ENCODE data around the gene YWHAG.
"Not testable (repeated sequence)": the region's sequence is repeated elsewhere in the genome, so short reads cannot be mapped to it uniquely, and the experiment has no call there.

Gene YWHAG

DNA sequence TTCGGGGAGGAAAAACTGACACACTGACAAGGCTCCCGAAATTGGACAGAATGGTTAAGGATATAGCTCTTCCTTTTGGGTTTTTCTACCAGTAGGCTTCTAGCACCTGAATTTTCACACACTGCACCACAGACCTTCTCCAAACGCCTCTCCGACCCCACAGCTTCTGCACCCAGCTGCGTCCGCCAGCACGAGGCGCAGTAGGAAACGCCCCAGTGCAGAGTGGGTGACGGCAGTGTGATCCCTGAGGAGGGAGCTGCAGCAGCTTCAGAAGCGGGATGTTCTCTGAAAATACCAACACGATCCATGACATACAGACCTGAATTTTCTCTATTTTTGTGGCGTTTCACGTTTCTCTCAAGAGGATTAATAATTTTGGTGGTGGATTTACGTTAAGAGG, 30.4 kb downstream of the YWHAG start:
- no peak for TF ChIP-seq ZNF274 (IDR thresholded peaks at IDR 0.05; ENCODE audit: low read depth, low read length)
- H3K4me3 ChIP-seq (ENCODE audit: low read length), result no peak overlapping the region

DNA sequence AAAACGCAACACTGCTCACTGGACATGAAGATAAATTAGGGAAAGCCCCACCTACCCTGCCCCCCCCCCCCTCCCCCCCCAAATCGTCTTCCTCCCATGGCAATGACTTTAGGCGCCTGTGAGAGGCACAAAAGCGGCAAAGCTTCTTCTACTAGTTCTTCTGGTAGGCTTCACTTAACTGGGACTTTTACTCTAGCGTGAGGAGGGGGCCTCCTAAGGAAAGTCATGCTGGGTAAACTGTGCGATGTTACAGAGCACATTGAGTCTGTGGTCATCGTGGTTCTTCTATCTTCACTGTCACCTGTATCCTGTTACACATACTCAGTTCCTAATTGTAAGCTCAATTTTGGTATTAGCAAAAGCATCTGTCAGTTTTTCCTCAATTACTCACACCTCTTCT, 31.2 kb downstream of the YWHAG start:
- no peak for TF ChIP-seq ZNF274 (IDR thresholded peaks at IDR 0.05; ENCODE audit: low read depth, low read length)
- H3K4me3 ChIP-seq (ENCODE audit: low read length), result no peak overlapping the region

DNA sequence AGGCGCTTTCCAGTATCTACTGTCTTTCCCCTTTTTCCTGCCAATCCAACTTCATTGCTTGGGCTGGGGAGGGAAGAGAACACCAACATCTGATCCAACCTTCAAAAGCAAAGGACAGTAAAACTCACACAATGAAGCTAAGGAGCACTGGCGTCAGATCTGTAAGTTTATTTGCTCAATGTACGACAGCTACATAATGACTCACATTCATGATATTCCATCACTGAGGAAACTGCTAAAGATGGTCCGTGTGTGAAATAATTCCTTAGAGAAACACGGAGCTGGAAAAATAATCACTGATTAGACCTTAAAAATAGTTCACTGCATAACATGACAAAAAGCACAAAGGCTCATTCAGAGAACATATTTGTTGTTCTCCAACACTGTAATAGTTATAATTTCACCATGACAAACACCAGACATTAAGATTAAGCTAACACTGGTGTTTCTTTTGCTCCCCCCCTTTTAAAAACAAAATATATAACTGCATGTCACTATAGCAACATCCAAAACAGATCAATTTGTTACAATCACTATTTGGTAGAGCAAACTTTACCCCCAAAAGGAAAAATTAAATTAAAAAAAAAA, 32.1 kb downstream of the YWHAG start:
- no peak overlapping the region for H3K4me3 ChIP-seq (ENCODE audit: low read length)
- no peak for TF ChIP-seq ZNF274 (IDR thresholded peaks at IDR 0.05; ENCODE audit: low read depth, low read length)

DNA sequence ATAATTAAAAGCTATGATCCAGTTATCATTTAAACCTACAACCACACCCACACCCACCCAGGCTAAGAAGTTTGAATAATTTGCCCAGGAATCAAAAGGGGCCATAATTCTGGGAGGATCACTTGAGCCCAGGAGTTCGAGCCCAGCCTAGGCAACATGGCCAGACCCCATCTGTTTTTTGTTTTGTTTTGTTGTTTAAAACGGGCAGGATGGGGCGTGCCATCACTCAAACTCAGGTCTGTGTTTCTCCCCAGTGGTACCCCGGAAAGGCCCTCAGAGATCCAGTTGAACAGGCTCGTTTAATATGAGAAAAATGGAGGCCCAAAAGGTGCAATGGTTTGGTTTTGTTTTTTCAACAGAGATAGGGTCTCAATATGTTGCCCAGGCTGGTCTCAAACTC, 33.0 kb downstream of the YWHAG start:
- H3K4me3 ChIP-seq (ENCODE audit: low read length), result no peak overlapping the region
- TF ChIP-seq ZNF274 (IDR thresholded peaks at IDR 0.05; ENCODE audit: low read depth, low read length), result no peak

DNA sequence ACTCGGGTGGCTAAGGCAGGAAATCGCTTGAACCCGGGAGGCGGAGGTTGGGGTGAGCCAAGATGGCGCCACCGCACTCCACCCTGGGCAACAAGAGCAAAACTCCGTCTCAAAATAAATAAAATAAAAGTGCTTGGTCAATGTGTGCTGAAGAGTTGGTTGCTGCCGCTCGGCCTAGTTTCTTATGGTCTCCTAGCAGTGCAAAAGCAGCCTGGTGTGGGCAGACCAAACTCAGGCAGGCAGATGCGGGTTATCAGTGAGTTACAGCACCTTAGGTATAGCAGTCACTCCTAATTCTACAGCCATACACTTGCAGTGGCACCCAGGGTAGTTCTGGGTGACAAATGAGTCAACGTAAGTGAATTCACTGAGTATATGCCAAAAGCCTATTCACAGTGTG, 33.7 kb downstream of the YWHAG start:
- TF ChIP-seq ZNF274 (IDR thresholded peaks at IDR 0.05; ENCODE audit: low read depth, low read length), result no peak
- H3K4me3 ChIP-seq (ENCODE audit: low read length), result no peak overlapping the region

DNA sequence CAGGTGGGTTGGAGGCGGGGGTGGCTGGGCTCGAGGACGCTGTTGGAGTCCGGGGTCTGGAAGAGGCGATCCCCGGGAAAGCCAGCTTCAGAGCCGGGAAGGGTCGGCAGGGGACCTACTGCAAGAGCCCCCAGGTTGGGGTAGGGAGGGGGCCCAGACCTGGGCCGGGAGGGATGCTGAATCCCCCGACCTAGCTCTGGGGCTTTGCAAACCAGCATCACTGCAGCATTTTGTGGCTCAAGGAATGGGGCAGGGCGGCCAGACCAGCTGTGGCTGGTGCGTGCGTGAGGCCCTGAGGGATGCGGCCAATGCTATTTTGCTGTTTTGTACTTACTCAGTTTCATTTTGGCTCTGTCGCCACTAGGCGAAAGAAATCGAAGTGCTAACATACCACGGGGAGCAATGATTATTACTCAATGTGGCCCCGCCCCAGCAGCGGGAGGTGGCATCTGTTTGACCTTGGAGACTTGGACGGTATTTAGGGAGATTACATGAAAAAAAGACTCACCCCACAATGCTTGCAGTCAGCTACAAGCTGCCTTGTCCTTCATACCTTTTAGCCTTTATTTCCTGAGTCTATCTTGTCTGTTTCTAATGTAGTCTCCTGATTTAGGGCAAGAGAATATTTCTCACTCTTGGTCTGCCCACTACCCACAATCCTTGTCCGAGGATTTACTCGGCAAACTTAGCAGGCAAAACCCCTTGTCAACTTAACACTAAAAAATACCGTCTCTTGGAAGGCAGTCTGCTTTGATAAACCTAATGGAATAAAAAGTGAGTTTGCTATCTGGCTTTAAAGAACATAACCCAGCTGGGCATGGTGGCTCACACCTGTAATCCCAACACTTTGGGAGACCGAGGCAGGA, 40.1 kb downstream of the YWHAG start:
- peak overlapping the region; percentile 81 for H3K4me3 ChIP-seq (ENCODE audit: low read length)
- no peak for TF ChIP-seq ZNF274 (IDR thresholded peaks at IDR 0.05; ENCODE audit: low read depth, low read length)

DNA sequence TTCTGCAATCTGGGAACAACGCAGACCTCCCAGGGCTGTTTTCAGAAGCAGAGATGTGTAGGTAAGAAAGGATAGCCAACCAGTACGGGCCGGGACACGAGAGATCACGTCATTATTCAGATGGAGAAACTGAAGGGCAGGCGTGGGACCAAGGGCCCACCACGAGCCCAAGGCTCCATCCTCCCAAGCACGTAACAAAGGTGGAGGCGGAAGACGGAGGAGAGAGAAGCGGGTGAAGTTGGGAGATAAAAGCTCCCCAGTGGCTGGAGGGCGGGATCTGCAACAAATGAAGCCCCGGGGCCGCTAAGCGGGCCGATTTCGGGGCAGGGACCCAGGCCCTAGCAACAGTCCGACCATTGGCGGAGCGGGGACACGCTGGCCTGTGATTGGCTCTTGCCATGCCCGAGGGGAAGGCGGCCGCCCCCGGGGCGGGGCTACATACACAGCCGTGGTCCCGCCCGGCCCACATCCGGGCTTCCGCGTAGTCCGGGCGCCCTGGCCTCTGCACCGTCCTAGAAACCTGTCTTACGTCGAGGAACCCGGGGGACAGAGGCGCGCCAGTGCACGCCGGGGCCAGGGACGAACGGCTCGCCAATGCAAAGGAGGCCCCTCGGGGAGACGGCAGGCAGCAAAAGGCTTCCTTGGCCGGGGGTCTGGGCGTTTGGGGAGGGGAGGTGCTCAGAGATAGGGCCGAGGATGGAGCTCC, 40.9 kb downstream of the YWHAG start:
- no peak for TF ChIP-seq ZNF274 (IDR thresholded peaks at IDR 0.05; ENCODE audit: low read depth, low read length)

DNA sequence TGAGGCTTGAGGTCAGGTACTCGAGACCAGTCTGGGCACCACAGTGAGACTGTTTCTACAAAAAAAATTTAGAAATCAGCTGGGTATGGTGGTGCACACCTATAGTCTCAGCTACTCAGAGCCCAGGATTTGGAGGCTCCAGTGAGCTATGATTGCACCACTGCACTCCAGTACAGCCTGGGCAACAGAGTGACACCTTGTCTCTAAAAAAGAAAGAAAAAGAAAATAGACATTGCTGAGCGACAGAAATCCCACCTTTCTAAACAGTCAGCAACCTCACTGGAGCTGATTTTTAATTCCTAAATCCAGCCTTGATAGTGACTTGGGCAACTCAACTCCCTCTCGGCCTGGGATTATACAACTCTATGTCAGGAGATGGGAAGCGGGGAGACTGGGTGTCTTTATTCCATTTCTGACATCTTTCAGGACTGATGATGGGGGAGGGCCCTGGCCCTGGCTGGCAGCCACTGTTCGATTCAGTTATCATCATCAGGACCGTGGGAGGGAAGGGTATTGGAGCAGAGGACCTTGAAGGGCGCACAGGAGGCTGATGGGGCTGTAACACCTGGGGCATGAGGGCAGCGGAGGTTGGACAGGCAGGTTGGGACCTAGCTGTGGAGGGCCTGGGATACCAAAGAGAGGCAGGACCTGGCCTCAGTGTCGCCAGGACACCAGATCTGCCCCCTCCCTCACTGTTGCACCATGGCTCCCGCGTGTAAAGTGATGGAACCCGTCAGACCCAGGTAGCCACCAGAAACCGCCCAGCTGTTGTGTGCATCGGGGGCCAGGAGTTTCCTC, 41.6 kb downstream of the YWHAG start:
- TF ChIP-seq ZNF274 (IDR thresholded peaks at IDR 0.05; ENCODE audit: low read depth, low read length), result no peak
- peak overlapping the region; percentile 52; the same call in 1 of the 2 replicates for H3K4me3 ChIP-seq (ENCODE audit: low read length)

More for the DNA sequence above, 40.9 kb downstream of the YWHAG start:
- peak overlapping the region; percentile 81 for H3K4me3 ChIP-seq (ENCODE audit: low read length)

DNA sequence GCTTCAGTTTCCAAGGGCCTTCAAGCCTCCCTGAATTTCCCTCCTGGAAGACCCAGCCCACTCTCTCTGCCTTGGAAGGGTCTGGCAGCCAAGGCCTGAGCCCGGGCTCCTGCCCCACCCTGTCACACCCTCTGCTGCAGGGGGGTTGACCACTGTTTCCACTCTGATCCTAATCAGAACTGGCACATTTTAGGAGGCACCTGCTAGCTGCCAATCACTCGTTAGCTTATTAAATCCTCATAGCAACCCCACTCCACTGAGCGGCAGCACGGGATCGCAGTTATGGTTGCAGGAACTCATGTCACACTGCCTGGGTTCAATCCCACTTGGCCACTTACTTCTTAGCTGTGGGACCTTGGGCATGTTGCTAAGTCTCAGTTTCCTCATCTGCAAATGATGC, 43.4 kb downstream of the YWHAG start:
- no peak for TF ChIP-seq ZNF274 (IDR thresholded peaks at IDR 0.05; ENCODE audit: low read depth, low read length)
- no peak overlapping the region for H3K4me3 ChIP-seq (ENCODE audit: low read length)

DNA sequence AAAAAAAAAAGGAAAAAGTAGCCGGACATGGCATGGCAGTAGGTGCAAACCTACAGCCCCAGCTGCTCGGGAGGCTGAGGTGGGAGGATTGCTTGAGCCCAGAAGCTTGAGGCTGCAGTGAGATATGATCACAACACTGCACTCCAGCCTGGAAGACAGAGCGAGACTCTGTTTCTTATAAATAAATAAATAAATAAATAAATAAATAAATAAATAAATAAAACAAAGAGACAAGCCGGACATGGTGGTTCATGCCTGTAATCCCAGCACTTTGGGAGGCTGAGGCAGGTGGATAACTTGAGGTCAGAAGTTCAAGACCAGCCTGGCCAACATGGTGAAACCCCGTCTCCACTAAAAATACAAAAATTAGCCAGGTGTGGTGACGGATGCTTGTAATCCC, 44.1 kb downstream of the YWHAG start:
- H3K4me3 ChIP-seq (ENCODE audit: low read length), result not testable (repeated sequence)

DNA sequence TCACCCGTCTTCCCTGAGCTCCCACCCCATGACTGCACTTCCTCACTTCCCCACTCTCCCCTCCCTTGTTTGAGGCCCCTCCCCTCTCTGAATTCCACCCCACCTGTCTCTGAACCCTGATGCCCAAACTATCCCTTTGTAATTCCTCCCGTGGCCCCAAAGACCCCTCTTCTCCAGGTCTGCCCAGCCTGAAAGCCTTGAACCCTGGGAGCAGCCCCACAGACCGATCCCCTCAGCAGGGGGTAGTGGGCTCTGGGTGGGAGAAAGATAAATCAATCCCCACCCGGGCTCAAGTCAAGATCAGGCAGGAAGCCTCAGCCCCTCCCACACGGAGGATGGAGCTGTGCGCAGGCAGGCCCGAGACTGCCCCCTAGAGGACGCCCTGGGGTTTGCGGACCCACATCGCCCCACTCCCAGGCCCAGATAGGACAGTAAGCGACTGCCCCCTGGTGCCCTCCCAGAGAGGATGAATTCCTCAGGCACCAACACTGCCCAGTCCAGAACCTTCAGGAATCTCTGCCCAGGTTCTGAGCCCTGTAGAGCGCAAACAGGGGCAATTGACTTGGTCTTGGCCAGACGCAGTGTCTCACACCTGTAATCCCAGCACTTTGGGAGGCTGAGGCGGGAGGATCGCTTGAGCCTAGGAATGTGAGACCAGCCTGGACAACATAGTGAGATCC, 44.6 kb downstream of the YWHAG start:
- TF ChIP-seq ZNF274 (IDR thresholded peaks at IDR 0.05; ENCODE audit: low read depth, low read length), result no peak
- no peak overlapping the region for H3K4me3 ChIP-seq (ENCODE audit: low read length)

DNA sequence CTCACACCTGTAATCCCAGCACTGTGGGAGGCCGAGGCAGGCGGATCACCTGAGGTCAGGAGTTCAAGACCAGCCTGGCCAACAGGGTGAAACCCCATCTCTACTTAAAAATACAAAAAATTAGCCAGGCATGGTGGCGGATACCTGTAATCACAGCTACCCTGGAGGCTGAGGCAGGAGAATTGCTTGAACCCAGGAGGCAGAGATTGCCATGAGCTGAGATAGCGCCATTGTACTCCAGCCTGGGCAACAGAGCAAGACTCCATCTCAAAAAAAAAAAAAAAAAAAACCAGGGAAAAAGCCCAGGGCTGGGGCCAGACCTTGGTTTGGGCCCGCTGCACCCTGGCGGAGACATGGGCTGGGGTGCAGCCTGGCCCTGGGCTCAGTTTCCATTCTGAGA, 47.0 kb downstream of the YWHAG start:
- H3K4me3 ChIP-seq (ENCODE audit: low read length), result not testable (repeated sequence)

DNA sequence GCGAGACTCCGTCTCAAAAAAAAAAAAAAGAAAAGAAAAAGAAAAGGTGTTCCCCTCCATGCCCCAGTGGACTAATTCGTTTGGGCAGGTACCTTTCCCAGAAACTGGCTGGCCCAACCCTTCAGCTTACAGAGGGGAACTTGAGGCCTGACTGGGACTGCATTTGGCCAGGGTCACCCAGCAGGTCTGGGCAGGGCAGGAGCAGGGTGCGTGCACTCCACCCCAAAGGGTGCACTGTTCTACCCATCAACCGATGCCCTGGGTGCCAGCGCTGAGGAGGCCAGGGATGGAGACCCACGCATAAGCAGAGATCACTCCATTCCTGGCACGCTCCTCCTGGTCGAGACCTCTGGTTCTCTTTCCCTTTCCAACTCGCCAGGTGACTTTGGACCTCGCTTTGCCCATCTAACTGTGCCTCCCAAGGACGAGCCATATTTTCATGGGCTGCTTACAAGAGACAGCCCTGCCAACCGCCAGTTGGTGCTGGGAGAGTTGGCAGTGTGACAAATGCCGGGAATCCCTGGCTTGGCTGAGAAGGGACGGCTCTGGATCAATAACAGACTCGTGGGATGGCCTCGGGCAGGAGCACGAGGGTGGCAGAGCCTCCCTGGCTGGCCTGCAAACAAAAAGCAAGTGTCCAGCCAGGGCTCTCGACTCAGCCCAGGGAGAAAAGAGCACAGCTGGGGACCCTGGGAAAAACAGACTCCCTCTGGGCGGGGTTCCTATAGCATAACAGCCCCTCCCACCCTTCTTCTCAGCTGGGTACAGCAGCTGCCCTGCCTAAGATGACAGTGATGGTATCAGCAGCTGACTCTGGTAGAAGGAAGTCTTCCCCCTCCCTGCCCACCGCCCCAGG, 48.5 kb downstream of the YWHAG start:
- no peak overlapping the region for H3K4me3 ChIP-seq (ENCODE audit: low read length)
- no peak for TF ChIP-seq ZNF274 (IDR thresholded peaks at IDR 0.05; ENCODE audit: low read depth, low read length)

DNA sequence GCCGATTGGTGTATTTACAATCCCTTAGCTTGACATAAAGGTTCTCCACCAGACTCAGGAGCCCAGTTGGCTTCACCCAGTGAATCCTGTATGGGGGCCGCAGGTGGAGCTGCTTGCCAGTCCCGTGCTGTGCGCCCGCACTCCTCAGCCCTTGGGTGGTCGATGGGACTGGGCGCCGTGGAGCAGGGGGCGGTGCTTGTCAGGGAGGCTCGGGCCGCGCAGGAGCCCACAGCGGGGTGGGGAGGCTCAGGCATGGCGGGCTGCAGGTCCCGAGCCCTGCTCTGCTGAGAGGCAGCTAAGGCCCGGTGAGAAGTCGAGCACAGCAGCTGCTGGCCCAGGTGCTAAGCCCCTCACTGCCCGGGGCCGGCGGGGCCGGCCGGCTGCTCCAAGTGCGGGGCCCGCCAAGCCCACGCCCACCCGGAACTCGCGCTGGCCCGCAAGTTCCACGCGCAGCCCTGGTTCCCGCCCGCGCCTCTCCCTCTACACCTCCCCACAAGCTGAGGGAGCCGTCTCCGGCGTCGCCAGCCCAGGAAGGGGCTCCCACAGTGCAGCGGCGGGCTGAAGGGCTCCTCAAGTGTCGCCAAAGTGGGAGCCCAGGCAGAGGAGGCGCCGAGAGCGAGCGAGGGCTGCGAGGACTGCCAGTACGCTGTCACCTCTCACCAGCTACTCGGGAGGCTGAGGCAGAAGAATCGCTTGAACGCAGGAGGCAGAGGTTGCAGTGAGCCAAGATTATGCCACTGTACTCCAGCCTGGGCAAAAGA, 49.3 kb downstream of the YWHAG start:
- not testable (repeated sequence) for H3K4me3 ChIP-seq (ENCODE audit: low read length)

DNA sequence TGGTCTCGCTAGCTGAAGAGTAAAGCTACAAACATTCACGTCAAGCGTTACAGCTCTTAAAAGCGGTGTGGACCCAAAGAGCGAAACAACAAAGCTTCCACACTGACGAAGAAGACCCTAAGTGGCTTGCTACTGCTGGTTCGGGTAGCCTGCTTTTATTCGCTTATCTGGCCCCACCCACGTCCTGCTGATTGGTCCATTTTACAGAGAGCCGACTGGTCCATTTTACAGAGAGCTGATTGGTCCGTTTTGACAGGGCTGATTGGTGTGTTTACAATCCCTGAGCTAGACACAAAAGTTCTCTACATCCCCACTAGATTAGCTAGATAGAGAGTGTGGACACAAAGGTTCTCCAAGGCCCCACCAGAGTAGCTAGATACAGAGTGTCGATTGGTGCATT, 49.9 kb downstream of the YWHAG start:
- H3K4me3 ChIP-seq (ENCODE audit: low read length), result not testable (repeated sequence)

Measured in GM08714 (cell line).